Loucy (cell line): ENCODE results near the gene CHMP5.

ENCODE experiments used
- H2AFZ ChIP-seq: fragments of 200-600 bp; sonication (generic); 2 replicates; pipeline ENCODE4 v1.6.0; 2016; ENCODE audit warnings: antibody characterized with exemption, mild to moderate bottlenecking, low read length, moderate library complexity
- H3F3A ChIP-seq: fragments of 200-600 bp; 2 replicates; pipeline ENCODE4 v1.6.0; 2016; ENCODE audit warnings: antibody characterized with exemption, low read depth, mild to moderate bottlenecking
- H3K27me3 ChIP-seq: fragments of 200-600 bp; sonication (generic); 2 replicates; pipeline ENCODE4 v1.6.1; 2014; ENCODE audit warnings: low read length, mild to moderate bottlenecking; ENCODE audit not compliant: insufficient read depth, poor library complexity, severe bottlenecking
- H3K36me3 ChIP-seq: fragments of 200-600 bp; sonication (generic); 2 replicates; pipeline ENCODE4 v1.6.1; 2016; ENCODE audit warnings: low read length; ENCODE audit not compliant: insufficient read depth
- H3K4me1 ChIP-seq: fragments of 200-600 bp; sonication (generic); 2 replicates; pipeline ENCODE4 v1.5.1; 2014; ENCODE audit warnings: low read length, mild to moderate bottlenecking; ENCODE audit not compliant: insufficient read depth, poor library complexity, severe bottlenecking
- H3K4me2 ChIP-seq: fragments of 200-600 bp; sonication (generic); 2 replicates; pipeline ENCODE4 v1.6.0; 2014; ENCODE audit warnings: antibody characterized with exemption, low read length, low read depth, mild to moderate bottlenecking; ENCODE audit not compliant: poor library complexity, severe bottlenecking
- H3K4me3 ChIP-seq: fragments of 200-600 bp; sonication (generic); 2 replicates; pipeline ENCODE4 v1.5.1; 2014; ENCODE audit warnings: low read length, mild to moderate bottlenecking, mixed read lengths; ENCODE audit not compliant: poor library complexity, severe bottlenecking
- H3K79me2 ChIP-seq: fragments of 200-600 bp; sonication (generic); 2 replicates; pipeline ENCODE4 v1.6.1; 2014; ENCODE audit warnings: low read length; ENCODE audit not compliant: insufficient read depth
- H3K9ac ChIP-seq: fragments of 200-600 bp; sonication (generic); 2 replicates; pipeline ENCODE4 v1.6.0; 2014; ENCODE audit warnings: mild to moderate bottlenecking, low read depth, low read length, moderate library complexity; ENCODE audit not compliant: poor library complexity, severe bottlenecking
- H3K9me2 ChIP-seq: fragments of 200-600 bp; sonication (generic); replicated peaks from 2 replicates; pipeline ENCODE4 v1.6.1; 2016; ENCODE audit warnings: low read depth, low read length, mixed read lengths
- H3K9me3 ChIP-seq: fragments of 200-600 bp; sonication (generic); 2 replicates; pipeline ENCODE4 v1.6.1; 2014; ENCODE audit warnings: mild to moderate bottlenecking, antibody characterized with exemption, low read length, low read depth; ENCODE audit not compliant: insufficient read depth
- H4K20me1 ChIP-seq: fragments of 200-600 bp; sonication (generic); 2 replicates; pipeline ENCODE4 v1.6.0; 2014; ENCODE audit warnings: antibody characterized with exemption, low read length, mild to moderate bottlenecking; ENCODE audit not compliant: insufficient read depth, poor library complexity, severe bottlenecking
- EZH2phosphoT487 ChIP-seq: fragments of 200-600 bp; IDR thresholded peaks from 2 replicates; pipeline ENCODE4 v1.6.1; 2018; ENCODE audit warnings: antibody characterized with exemption, mild to moderate bottlenecking, moderate library complexity, borderline replicate concordance
- TF ChIP-seq, protein P1 (sequence below): fragments of 200-600 bp; sonication (generic); conservative IDR thresholded peaks from 2 replicates; pipeline ENCODE4 v1.5.1; 2014; ENCODE audit warnings: mild to moderate bottlenecking, antibody characterized with exemption, low read length

Gene CHMP5

DNA sequence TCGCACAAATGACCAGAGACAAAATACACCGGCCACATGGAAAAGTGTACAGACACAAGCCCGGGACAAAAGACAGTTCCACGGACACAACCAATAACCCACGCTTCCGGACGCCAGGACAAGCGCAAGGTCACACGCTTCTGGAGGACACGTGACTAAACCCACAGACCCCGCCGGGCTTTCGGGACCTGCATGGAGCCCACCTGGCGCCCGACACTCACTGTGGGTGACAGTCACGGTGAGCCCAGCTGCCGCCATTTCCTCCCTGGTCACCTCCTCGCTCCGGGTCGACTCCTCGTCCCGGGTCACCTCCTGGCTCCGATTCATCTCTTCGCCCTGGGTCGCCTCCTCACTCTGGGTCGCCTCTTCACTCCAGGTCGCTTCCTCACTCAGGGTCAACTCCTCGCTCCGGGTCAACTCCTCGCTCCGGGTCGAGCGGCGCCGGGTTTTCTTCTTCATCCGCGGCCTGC, 811 bp upstream of the CHMP5 start:
- TF ChIP-seq EZH2phosphoT487 = no peak
- TF ChIP-seq, protein P1, sequence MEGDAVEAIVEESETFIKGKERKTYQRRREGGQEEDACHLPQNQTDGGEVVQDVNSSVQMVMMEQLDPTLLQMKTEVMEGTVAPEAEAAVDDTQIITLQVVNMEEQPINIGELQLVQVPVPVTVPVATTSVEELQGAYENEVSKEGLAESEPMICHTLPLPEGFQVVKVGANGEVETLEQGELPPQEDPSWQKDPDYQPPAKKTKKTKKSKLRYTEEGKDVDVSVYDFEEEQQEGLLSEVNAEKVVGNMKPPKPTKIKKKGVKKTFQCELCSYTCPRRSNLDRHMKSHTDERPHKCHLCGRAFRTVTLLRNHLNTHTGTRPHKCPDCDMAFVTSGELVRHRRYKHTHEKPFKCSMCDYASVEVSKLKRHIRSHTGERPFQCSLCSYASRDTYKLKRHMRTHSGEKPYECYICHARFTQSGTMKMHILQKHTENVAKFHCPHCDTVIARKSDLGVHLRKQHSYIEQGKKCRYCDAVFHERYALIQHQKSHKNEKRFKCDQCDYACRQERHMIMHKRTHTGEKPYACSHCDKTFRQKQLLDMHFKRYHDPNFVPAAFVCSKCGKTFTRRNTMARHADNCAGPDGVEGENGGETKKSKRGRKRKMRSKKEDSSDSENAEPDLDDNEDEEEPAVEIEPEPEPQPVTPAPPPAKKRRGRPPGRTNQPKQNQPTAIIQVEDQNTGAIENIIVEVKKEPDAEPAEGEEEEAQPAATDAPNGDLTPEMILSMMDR = no peak
- H3K79me2 ChIP-seq = peaks cover 89% of the 10 kb centered on the region
- no peaks in the 10 kb centered on the region for H3F3A ChIP-seq
- H3K36me3 ChIP-seq = peaks cover 29% of the 10 kb centered on the region
- H3K4me1 ChIP-seq = peaks cover 60% of the 10 kb centered on the region
- H3K27me3 ChIP-seq = peaks cover 8% of the 10 kb centered on the region
- no peaks in the 10 kb centered on the region for H3K9me3 ChIP-seq
- peak overlapping the region; percentile 78 for H2AFZ ChIP-seq
- H4K20me1 ChIP-seq = peaks cover 38% of the 10 kb centered on the region
- H3K9ac ChIP-seq = peak overlapping the region; percentile 92
- H3K4me3 ChIP-seq = peak overlapping the region; percentile 90
- peak overlapping the region; percentile 84 for H3K4me2 ChIP-seq
- no peaks in the 10 kb centered on the region for H3K9me2 ChIP-seq

DNA sequence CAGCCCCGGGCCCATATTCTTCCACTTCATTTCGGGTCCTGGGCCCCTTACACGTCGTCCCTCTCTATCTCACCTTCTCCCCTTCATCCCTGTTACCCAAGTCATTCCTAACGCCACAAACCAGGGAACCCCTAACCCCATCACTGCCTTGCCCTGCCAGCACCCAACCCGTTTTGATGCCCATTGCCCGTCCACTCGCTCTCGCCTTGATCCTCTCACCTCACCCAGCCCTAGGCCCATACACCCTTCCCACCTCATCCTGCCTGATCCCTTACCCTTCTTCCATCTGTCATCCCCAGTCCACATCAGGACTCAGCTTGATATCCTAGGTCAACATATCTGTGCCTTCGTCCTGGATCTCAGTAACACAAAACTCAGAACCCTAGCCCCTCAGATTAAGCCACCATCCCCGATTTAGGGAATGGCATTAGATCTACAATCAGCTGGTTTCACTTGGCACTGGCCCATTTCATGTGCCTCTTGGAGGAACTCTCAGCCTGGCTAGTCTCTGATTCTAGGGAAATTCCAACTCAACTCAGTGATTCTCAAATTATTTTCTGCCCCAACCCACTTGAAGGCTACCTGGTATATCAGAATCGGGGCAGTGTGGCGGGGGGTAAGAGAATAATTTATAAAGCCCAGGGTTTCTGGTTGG, 489 bp downstream of the CHMP5 start:
- Histone ChIP-seq H3F3A (no peaks in the 10 kb centered on the region), H3K4me1 (peaks cover 49% of the 10 kb centered on the region), H3K36me3 (peaks cover 21% of the 10 kb centered on the region), H3K9me2 (no peaks in the 10 kb centered on the region), H3K9ac (peak overlapping the region; percentile 96), H3K79me2 (peaks cover 76% of the 10 kb centered on the region), H3K9me3 (no peaks in the 10 kb centered on the region), H4K20me1 (peaks cover 33% of the 10 kb centered on the region), H3K4me2 (peak overlapping the region; percentile 100), H3K27me3 (peaks cover 8% of the 10 kb centered on the region), H2AFZ (0 out of 2 replicates have a peak overlapping the region, but pooled peaks have one; percentile 28), H3K4me3 (peak overlapping the region; percentile 90)
- no peak for TF ChIP-seq EZH2phosphoT487
- TF ChIP-seq, protein P1 = no peak

DNA sequence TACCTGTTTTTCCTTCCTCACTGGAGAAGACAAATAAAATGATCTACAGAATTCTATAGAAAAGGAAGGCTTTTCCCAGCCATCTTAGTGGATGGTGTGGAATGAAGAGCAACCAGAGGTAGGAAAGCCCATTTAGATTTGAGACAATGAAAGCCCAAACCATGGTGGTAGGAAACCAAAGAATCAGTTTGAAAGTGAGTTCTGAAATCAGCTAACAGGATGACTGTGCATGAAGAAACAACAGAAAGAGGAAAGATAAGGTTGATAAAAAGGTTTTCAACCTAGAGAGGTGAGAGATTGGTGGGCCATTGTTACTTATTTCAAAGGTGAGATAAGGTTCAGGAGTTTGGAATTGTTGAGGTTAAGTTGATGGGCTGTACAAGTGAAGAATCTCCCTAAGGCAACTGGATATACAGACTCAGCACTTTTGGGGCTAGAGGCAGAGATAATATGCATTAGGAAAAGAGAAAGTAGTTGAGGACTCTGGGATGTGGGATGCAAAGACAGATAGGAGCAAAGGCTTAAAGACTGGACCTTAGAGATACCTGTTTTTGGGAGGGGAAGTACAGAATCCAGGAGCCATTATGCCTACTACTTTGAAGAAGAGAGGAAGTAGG, 2.4 kb downstream of the CHMP5 start:
- Histone ChIP-seq H3F3A (no peaks in the 10 kb centered on the region), H3K4me1 (peaks cover 34% of the 10 kb centered on the region), H3K79me2 (peaks cover 57% of the 10 kb centered on the region), H3K36me3 (peaks cover 21% of the 10 kb centered on the region; the same call in 1 of the 2 replicates), H3K4me2 (peak overlapping the region; percentile 100), H3K9me2 (no peaks in the 10 kb centered on the region), H3K9me3 (no peaks in the 10 kb centered on the region), H3K9ac (peak overlapping the region; percentile 28), H4K20me1 (peaks cover 21% of the 10 kb centered on the region), H2AFZ (no peak overlapping the region), H3K27me3 (peaks cover 8% of the 10 kb centered on the region), H3K4me3 (peak overlapping the region; percentile 90)
- TF ChIP-seq, protein P1 = no peak
- no peak for TF ChIP-seq EZH2phosphoT487
